NT2/D1 (cell line): ENCODE measurements around the gene GRM7.

Experiments used
- DNase-seq: peaks from one replicate; pipeline ENCODE4 v3.0.0-alpha.2; 2011; ENCODE audit warnings: low read depth, low spot score
- H3K27me3 ChIP-seq: 2 replicates; pipeline ENCODE4 v1.6.0; 2011; ENCODE audit warnings: mild to moderate bottlenecking; ENCODE audit not compliant: insufficient read length, insufficient read depth
- H3K36me3 ChIP-seq: 2 replicates; pipeline ENCODE4 v1.6.1; 2011; ENCODE audit warnings: mild to moderate bottlenecking, low read length, mixed read lengths; ENCODE audit not compliant: insufficient read depth, insufficient read length
- H3K4me1 ChIP-seq: 2 replicates; pipeline ENCODE4 v1.5.1; 2011; ENCODE audit not compliant: insufficient read depth, insufficient read length
- H3K4me3 ChIP-seq: 2 replicates; pipeline ENCODE4 v1.5.1; 2011; ENCODE audit warnings: low read depth; ENCODE audit not compliant: insufficient read length
- H3K9ac ChIP-seq: 2 replicates; pipeline ENCODE4 v1.6.0; 2011; ENCODE audit warnings: low read depth; ENCODE audit not compliant: insufficient read length
- H3K9me3 ChIP-seq: 2 replicates; pipeline ENCODE4 v1.5.1; 2011; ENCODE audit warnings: mild to moderate bottlenecking, low read length; ENCODE audit not compliant: insufficient read depth
- SUZ12 ChIP-seq: IDR thresholded peaks from 2 replicates; pipeline ENCODE4 v1.6.1; 2011; ENCODE audit not compliant: insufficient read length, insufficient read depth; ENCODE audit errors: extremely low read depth
- YY1 ChIP-seq: IDR thresholded peaks from 2 replicates; pipeline ENCODE4 v1.6.1; 2011; ENCODE audit not compliant: insufficient read length, insufficient read depth
- ZNF274 ChIP-seq: IDR thresholded peaks from 2 replicates; pipeline ENCODE4 v1.6.1; 2011; ENCODE audit warnings: mild to moderate bottlenecking, low read depth, low read length

The GRM7 gene

GRCh38 chr3:7484636-7485035, 623.7 kb downstream of the GRM7 start:
- Histone ChIP-seq H3K27me3 (no peaks in the 10 kb centered on the region), H3K4me1 (no peaks in the 10 kb centered on the region), H3K36me3 (no peaks in the 10 kb centered on the region), H3K4me3 (no peak overlapping the region), H3K9ac (no peak overlapping the region), H3K9me3 (no peaks in the 10 kb centered on the region)
- DNase-seq, result no peak
- no peak for TF ChIP-seq YY1
- no peak for TF ChIP-seq ZNF274
- no peak for TF ChIP-seq SUZ12

- no peak for TF ChIP-seq YY1
- no peak for TF ChIP-seq SUZ12
- no peak for TF ChIP-seq ZNF274
Measured at GRCh38 chr3:7487763-7488162, 626.8 kb downstream of the GRM7 start.

DNA sequence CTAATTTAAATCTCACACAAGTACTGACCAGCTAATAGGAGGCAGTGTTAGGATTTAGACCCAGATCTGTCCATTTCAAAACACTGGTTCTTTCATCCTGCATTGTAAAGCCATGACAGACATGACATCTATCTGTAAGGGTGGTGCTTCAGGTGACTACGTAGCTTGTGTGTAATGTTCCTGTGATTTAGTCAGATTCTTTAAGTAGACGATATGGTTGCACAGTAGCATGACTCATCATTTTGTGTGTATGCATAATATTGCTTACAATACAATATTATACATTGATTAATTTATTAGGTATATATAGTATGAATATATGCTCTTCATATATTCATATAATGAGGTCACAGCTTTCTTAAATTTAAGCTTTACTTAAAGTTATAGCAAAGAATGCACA, 628.5 kb downstream of the GRM7 start:
- no peak overlapping the region for H3K9ac ChIP-seq
- no peaks in the 10 kb centered on the region for H3K4me1 ChIP-seq
- no peak for DNase-seq
- no peak overlapping the region for H3K4me3 ChIP-seq
- no peaks in the 10 kb centered on the region for H3K9me3 ChIP-seq
- TF ChIP-seq YY1 (no peak), ZNF274 (no peak), SUZ12 (no peak)
- no peaks in the 10 kb centered on the region for H3K36me3 ChIP-seq
- H3K27me3 ChIP-seq, result no peaks in the 10 kb centered on the region

More at GRCh38 chr3:7487763-7488162, 626.8 kb downstream of the GRM7 start:
- DNase-seq, result no peak
- H3K36me3 ChIP-seq, result no peaks in the 10 kb centered on the region
- H3K9ac ChIP-seq, result no peak overlapping the region
- H3K9me3 ChIP-seq, result no peaks in the 10 kb centered on the region
- no peaks in the 10 kb centered on the region for H3K4me1 ChIP-seq
- no peak overlapping the region for H3K4me3 ChIP-seq
- no peaks in the 10 kb centered on the region for H3K27me3 ChIP-seq

GRCh38 chr3:7498715-7499114, 637.8 kb downstream of the GRM7 start:
- Histone ChIP-seq H3K27me3 (no peaks in the 10 kb centered on the region), H3K9ac (no peak overlapping the region), H3K36me3 (no peaks in the 10 kb centered on the region), H3K9me3 (no peaks in the 10 kb centered on the region), H3K4me1 (no peaks in the 10 kb centered on the region), H3K4me3 (no peak overlapping the region)
- no peak for DNase-seq
- no peak for TF ChIP-seq YY1
- no peak for TF ChIP-seq SUZ12
- TF ChIP-seq ZNF274, result no peak

DNA sequence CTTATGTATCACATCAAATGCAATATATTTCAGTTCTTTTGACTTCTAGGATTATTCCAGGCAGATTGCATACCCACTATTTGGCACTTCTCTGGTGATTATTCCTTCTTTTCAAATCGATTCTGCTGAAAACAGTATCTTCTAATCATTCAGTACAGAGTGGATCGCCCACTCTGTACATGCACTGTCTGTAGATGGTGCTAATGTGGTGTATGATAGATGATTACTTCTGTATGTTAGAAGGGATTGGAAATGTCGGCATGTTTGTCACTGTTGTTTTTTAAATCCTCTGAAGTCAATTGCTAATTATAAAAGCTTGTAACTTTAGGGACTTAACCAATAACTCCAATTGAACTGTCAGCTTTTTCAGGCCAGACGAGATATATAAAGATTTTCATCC, 642.5 kb downstream of the GRM7 start:
- Histone ChIP-seq H3K27me3 (no peaks in the 10 kb centered on the region), H3K9ac (no peak overlapping the region), H3K4me3 (no peak overlapping the region), H3K36me3 (no peaks in the 10 kb centered on the region), H3K4me1 (no peaks in the 10 kb centered on the region), H3K9me3 (0 out of 2 replicates have a peak, but pooled peaks cover 3% of the 10 kb centered on the region)
- no peak for DNase-seq
- TF ChIP-seq SUZ12 (no peak), YY1 (no peak), ZNF274 (no peak)

DNA sequence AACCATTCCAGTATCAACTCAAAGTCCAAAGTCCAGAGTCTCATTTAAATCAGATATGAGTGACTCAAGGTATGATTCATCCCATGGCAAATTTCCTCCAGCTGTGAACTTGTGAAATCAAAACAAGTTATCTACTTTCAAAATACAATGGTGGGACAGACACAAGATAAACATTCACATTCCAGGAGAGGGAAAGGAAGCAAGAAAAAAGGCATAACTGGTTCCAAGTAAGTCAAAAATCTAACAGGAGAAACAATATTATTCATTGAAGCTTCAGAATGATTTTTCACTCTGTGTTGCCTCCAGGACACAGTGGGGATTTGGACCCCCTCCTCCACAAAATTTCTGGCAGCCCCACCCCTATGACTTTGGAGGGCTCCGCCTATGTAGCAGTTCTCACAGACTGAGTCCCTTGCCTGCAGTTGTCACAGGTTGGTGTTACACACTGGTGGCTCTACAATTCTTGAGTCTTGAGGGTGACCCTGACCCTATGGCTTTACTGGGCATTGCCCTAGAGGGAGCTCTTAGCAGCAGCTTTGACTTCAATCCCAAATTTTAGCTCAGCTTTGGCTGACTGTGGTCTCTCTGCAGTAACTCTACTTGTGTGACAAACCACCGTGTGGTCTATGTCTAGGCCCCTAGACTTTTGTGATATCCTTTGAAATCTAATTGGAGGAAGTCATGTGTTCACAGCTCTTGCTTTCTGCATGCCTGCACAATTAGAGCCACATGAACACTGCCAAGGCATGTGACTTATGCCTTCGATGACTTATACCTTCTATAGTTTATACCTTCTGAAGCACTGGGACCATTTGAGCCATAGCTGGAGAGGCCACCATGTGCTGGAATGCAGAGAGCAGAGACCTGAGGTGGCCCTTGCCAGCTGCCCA, 644.2 kb downstream of the GRM7 start:
- 0 out of 2 replicates have a peak, but pooled peaks cover 3% of the 10 kb centered on the region for H3K9me3 ChIP-seq
- DNase-seq, result no peak
- no peak for TF ChIP-seq SUZ12
- no peaks in the 10 kb centered on the region for H3K27me3 ChIP-seq
- H3K36me3 ChIP-seq, result no peaks in the 10 kb centered on the region
- no peak overlapping the region for H3K4me3 ChIP-seq
- H3K9ac ChIP-seq, result no peak overlapping the region
- H3K4me1 ChIP-seq, result no peaks in the 10 kb centered on the region

- H3K9me3 ChIP-seq, result 0 out of 2 replicates have a peak, but pooled peaks cover 3% of the 10 kb centered on the region
- no peak for TF ChIP-seq ZNF274
- H3K4me3 ChIP-seq, result no peak overlapping the region
- H3K27me3 ChIP-seq, result no peaks in the 10 kb centered on the region
- no peaks in the 10 kb centered on the region for H3K4me1 ChIP-seq
- DNase-seq, result no peak
- H3K36me3 ChIP-seq, result no peaks in the 10 kb centered on the region
- H3K9ac ChIP-seq, result no peak overlapping the region
Measured at GRCh38 chr3:7506606-7507180, 645.8 kb downstream of the GRM7 start.

DNA sequence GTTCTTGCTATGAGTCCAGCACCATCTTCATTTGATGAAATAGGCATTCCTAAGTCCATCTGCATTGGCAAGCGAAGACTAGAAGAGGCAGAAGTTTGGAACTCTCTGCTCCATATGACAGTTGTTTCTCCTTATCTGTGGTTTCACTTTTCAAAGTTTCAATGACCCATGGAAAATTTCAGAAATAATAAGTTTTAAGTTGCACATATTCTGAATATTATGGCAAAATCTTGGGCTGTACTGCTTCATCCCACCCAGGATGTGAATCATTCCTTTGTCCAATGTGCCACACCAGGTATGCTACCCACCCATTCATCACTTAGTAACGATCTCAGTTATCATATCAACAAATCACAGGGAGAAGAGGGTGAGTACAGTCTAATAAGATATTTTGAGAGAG, 647.9 kb downstream of the GRM7 start:
- TF ChIP-seq ZNF274 (no peak), SUZ12 (no peak), YY1 (no peak)
- Histone ChIP-seq H3K4me1 (no peaks in the 10 kb centered on the region), H3K36me3 (no peaks in the 10 kb centered on the region), H3K9me3 (0 out of 2 replicates have a peak, but pooled peaks cover 3% of the 10 kb centered on the region), H3K27me3 (no peaks in the 10 kb centered on the region), H3K4me3 (no peak overlapping the region), H3K9ac (no peak overlapping the region)
- DNase-seq, result no peak
